K562 (cell line): Measurements from ENCODE around the gene TRIM14. TPM values are rescaled to one million over a fixed set of nuclear protein-coding genes. Genes with fewer than 3 reads are reported as not detected.

Source experiments
- CTBP1 ChIP-seq: fragments of 450-650 bp; IDR thresholded peaks from 2 replicates; pipeline ENCODE4 v1.6.1; 2016; ENCODE audit warnings: borderline replicate concordance
- RAD21 ChIP-seq, 2 experiments: fragments of 250-450 bp in 1 of 2; fragments of 450-650 bp in 1 of 2; sonication (Bioruptor Pico) in 1 of 2; formaldehyde crosslinking in 1 of 2; IDR thresholded peaks in 1 of 2; conservative IDR thresholded peaks in 1 of 2; 2 replicates each; pipeline versions ENCODE4 v1.4.0 to v1.8.0; 2020 to 2022; ENCODE audit warnings: mild to moderate bottlenecking in 2 of 2, moderate library complexity in 1 of 2
- RCOR1 ChIP-seq, 2 experiments: IDR thresholded peaks; 2 replicates each; pipeline ENCODE4 v1.6.1; 2012; ENCODE audit warnings: low read depth in 2 of 2, low read length in 2 of 2, borderline replicate concordance in 1 of 2, improper control_type of control experiment in 1 of 2
- ZNF609 ChIP-seq: sonication (generic); formaldehyde crosslinking; IDR thresholded peaks from 2 replicates; pipeline ENCODE4 v1.8.1; 2023; ENCODE audit warnings: missing genetic modification reagents, mild to moderate bottlenecking, borderline replicate concordance
- polyA plus RNA-seq, 8 experiments: library from polyadenylated mRNA; depleted of rRNA in 4 of 8; stranded (reverse) in 5 of 8; unstranded in 3 of 8; fragments of >200 nt; fragmentation: Nextera tagmentation in 2 of 8; fragmentation: Illumina TruSeq in 1 of 8; extraction: Ambion mirVana in 2 of 8; extraction: Trizol in 1 of 8; gene quantifications; 2 replicates each; pipeline versions ENCODE4 v1.2.1 to v1.2.3, GENCODE V29; 2011 to 2014; ENCODE audit warnings: inconsistent platforms in 1 of 8, missing spikeins in 1 of 8
- total RNA-seq, 7 experiments: library from RNA; depleted of rRNA in 6 of 7; stranded (reverse); fragments of >200 nt in 6 of 7; fragmentation: Illumina TruSeq in 2 of 7; extraction: Trizol in 2 of 7; gene quantifications; 2 replicates each; pipeline versions ENCODE4 v1.2.1 to v1.2.3, GENCODE V29; 2011 to 2021; ENCODE audit warnings: low replicate concordance in 1 of 7
- TF ChIP-seq, protein P1 (sequence below): fragments of 200-600 bp; sonication (generic); IDR thresholded peaks from one replicate; pipeline ENCODE4 v1.6.1; 2012; ENCODE audit warnings: mild to moderate bottlenecking, low read depth, low read length, inconsistent platforms
- TF ChIP-seq, protein P2 (sequence below), 3 experiments: IDR thresholded peaks in 2 of 3; conservative IDR thresholded peaks in 1 of 3; 2 replicates each; pipeline ENCODE4 v1.5.1; 2011 to 2012; ENCODE audit warnings: low read length in 3 of 3, mild to moderate bottlenecking in 3 of 3, control low read depth in 2 of 3, improper control_type of control experiment in 1 of 3, inconsistent platforms in 1 of 3, low read depth in 1 of 3, mixed read lengths in 1 of 3, moderate library complexity in 1 of 3; ENCODE audit not compliant: insufficient read depth in 2 of 3

TRIM14 gene
- total and polyA plus RNA-seq, 9 of the 15 experiments (the other 6 are each of a cell fraction or from before 2014, with no cell fraction given) = 7.6 to 41.0 (median 17.9) TPM

DNA sequence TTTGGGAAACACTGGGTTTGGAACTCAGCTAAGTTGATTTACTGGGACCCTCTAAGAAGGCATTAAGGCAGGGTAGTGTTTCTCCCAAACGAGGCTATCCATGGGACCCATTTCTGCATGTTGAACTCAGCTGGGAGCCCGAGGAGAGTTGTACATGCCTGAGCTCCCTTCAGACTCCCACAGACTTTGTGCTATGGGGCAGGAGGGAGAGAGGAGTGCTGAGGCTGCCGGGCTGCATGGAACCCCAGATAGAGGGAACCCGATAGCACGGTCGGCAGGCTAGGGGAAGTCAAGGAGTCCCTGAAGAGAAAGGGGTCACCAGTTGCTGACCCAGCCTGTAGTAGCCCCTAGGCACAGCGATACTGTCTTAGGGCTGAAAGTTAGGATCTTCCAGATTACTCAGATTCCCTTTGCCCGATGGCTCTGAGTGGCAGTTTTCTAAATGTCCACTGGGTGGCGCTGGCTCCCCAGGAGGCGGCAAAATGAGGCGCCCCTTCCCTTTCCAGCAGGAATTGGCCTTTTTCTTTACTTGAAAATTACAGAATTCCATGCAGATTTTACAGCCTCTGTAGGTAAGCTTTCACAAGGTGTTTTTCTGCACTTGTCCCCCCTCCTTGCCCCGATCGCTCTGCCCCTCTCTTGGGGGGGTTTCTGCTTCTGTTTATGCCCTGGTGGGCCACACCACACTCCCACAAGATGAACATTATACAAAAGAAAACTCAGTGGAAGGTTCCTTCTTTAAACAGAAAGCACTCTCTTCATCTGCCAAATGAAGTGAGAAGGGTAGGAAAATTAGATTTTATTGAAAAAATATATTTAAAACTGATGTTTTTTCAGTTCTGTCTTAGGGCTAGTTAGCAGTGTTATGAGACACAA lies 44.7 kb downstream of the TRIM14 start (continued):
- TF ChIP-seq, protein P1, sequence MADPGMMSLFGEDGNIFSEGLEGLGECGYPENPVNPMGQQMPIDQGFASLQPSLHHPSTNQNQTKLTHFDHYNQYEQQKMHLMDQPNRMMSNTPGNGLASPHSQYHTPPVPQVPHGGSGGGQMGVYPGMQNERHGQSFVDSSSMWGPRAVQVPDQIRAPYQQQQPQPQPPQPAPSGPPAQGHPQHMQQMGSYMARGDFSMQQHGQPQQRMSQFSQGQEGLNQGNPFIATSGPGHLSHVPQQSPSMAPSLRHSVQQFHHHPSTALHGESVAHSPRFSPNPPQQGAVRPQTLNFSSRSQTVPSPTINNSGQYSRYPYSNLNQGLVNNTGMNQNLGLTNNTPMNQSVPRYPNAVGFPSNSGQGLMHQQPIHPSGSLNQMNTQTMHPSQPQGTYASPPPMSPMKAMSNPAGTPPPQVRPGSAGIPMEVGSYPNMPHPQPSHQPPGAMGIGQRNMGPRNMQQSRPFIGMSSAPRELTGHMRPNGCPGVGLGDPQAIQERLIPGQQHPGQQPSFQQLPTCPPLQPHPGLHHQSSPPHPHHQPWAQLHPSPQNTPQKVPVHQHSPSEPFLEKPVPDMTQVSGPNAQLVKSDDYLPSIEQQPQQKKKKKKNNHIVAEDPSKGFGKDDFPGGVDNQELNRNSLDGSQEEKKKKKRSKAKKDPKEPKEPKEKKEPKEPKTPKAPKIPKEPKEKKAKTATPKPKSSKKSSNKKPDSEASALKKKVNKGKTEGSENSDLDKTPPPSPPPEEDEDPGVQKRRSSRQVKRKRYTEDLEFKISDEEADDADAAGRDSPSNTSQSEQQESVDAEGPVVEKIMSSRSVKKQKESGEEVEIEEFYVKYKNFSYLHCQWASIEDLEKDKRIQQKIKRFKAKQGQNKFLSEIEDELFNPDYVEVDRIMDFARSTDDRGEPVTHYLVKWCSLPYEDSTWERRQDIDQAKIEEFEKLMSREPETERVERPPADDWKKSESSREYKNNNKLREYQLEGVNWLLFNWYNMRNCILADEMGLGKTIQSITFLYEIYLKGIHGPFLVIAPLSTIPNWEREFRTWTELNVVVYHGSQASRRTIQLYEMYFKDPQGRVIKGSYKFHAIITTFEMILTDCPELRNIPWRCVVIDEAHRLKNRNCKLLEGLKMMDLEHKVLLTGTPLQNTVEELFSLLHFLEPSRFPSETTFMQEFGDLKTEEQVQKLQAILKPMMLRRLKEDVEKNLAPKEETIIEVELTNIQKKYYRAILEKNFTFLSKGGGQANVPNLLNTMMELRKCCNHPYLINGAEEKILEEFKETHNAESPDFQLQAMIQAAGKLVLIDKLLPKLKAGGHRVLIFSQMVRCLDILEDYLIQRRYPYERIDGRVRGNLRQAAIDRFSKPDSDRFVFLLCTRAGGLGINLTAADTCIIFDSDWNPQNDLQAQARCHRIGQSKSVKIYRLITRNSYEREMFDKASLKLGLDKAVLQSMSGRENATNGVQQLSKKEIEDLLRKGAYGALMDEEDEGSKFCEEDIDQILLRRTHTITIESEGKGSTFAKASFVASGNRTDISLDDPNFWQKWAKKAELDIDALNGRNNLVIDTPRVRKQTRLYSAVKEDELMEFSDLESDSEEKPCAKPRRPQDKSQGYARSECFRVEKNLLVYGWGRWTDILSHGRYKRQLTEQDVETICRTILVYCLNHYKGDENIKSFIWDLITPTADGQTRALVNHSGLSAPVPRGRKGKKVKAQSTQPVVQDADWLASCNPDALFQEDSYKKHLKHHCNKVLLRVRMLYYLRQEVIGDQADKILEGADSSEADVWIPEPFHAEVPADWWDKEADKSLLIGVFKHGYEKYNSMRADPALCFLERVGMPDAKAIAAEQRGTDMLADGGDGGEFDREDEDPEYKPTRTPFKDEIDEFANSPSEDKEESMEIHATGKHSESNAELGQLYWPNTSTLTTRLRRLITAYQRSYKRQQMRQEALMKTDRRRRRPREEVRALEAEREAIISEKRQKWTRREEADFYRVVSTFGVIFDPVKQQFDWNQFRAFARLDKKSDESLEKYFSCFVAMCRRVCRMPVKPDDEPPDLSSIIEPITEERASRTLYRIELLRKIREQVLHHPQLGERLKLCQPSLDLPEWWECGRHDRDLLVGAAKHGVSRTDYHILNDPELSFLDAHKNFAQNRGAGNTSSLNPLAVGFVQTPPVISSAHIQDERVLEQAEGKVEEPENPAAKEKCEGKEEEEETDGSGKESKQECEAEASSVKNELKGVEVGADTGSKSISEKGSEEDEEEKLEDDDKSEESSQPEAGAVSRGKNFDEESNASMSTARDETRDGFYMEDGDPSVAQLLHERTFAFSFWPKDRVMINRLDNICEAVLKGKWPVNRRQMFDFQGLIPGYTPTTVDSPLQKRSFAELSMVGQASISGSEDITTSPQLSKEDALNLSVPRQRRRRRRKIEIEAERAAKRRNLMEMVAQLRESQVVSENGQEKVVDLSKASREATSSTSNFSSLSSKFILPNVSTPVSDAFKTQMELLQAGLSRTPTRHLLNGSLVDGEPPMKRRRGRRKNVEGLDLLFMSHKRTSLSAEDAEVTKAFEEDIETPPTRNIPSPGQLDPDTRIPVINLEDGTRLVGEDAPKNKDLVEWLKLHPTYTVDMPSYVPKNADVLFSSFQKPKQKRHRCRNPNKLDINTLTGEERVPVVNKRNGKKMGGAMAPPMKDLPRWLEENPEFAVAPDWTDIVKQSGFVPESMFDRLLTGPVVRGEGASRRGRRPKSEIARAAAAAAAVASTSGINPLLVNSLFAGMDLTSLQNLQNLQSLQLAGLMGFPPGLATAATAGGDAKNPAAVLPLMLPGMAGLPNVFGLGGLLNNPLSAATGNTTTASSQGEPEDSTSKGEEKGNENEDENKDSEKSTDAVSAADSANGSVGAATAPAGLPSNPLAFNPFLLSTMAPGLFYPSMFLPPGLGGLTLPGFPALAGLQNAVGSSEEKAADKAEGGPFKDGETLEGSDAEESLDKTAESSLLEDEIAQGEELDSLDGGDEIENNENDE = no peak
- TF ChIP-seq RCOR1 (IDR thresholded peaks at IDR 0.05; ENCODE audit: borderline replicate concordance in 1 of 2, low read depth in 2 of 2, low read length in 2 of 2) (0 out of 4 replicates have a peak, but pooled peaks of 1 of the 2 experiments have one; percentile 35), ZNF609 (CRISPR knock-in tag) (no peak; the same call in 1 of the 2 replicates), CTBP1 (no peak), RAD21 (CRISPR knock-in tag; conservative IDR thresholded peaks at IDR 0.05 in 1 of 2, IDR thresholded peaks at IDR 0.05 in 1 of 2) (peak; percentile 78 to 79)
- TF ChIP-seq, protein P2, sequence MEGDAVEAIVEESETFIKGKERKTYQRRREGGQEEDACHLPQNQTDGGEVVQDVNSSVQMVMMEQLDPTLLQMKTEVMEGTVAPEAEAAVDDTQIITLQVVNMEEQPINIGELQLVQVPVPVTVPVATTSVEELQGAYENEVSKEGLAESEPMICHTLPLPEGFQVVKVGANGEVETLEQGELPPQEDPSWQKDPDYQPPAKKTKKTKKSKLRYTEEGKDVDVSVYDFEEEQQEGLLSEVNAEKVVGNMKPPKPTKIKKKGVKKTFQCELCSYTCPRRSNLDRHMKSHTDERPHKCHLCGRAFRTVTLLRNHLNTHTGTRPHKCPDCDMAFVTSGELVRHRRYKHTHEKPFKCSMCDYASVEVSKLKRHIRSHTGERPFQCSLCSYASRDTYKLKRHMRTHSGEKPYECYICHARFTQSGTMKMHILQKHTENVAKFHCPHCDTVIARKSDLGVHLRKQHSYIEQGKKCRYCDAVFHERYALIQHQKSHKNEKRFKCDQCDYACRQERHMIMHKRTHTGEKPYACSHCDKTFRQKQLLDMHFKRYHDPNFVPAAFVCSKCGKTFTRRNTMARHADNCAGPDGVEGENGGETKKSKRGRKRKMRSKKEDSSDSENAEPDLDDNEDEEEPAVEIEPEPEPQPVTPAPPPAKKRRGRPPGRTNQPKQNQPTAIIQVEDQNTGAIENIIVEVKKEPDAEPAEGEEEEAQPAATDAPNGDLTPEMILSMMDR (IDR thresholded peaks at IDR 0.05 in 2 of 3, conservative IDR thresholded peaks at IDR 0.05 in 1 of 3; ENCODE audit: insufficient read depth in 2 of 3, low read depth in 1 of 3, low read length in 3 of 3) = peak; percentile 89 to 97 (median 94)
